Measurements from ENCODE around the gene TBCEL. TPM values are rescaled to one million over a fixed set of nuclear protein-coding genes. Genes with fewer than 3 reads are reported as not detected.

TBCEL gene
- total and polyA plus RNA-seq, 10 of the 15 experiments (the other 5 are each of a cell fraction or from before 2014, with no cell fraction given), result 2.0 to 10.4 (median 7.3) TPM

- no peaks in the 10 kb centered on the region for H3K36me3 ChIP-seq (ENCODE audit: control insufficient read depth in 2 of 2, insufficient read depth in 2 of 2, low read length in 1 of 2)
- no peak overlapping the region for H3K9ac ChIP-seq (ENCODE audit: control insufficient read depth, insufficient read depth, low read length)
- FAIRE-seq (no peak), ATAC-seq (no peak), DNase-seq (ENCODE audit: low read depth, low spot score) (no peak)
- H3K27me3 ChIP-seq (replicated peaks in 1 of 2; ENCODE audit: control insufficient read depth in 2 of 2, insufficient read depth in 2 of 2, low read length in 1 of 2), result peaks cover 0 to 6% of the 10 kb centered on the region in 2 experiments; a peak in 3 of 4 replicates
- no peaks in the 10 kb centered on the region for H3K9me3 ChIP-seq (replicated peaks; ENCODE audit: control insufficient read depth, insufficient read depth, low read length)
- in situ Hi-C loops (cut with MboI), result no loop called here
- H3K4me1 ChIP-seq (ENCODE audit: control insufficient read depth, insufficient read depth, low read length), result no peaks in the 10 kb centered on the region
- H3K4me2 ChIP-seq (ENCODE audit: control insufficient read depth, insufficient read depth), result no peak overlapping the region
- ChIA-PET SMC1A (ENCODE audit: uncharacterized antibody, unreplicated experiment) (no interaction called here), CTCF (no interaction called here), RAD21 (ENCODE audit: unreplicated experiment) (no interaction called here), POLR2A (no interaction called here)
- no peak overlapping the region for H3K4me3 ChIP-seq
- no peak overlapping the region for H2AFZ ChIP-seq (ENCODE audit: control insufficient read depth, low read depth, low read length)
- no TSS peak for BruUV-seq (replicated peaks)
- no peaks in the 10 kb centered on the region for H4K20me1 ChIP-seq (ENCODE audit: control insufficient read depth, insufficient read depth)
- WGBS (ENCODE audit: insufficient coverage, insufficient replicate concordance, low lambda C conversion rate, missing lambda C conversion rate), result 46% methylated on average over 5 of the region's 5 CpGs
- H3K79me2 ChIP-seq (ENCODE audit: control insufficient read depth, insufficient read depth, low read length), result no peaks in the 10 kb centered on the region
- H3K27ac ChIP-seq (ENCODE audit: control insufficient read depth, insufficient read depth), result no peak overlapping the region
- intact Hi-C loops (cut with micrococcal nuclease; ENCODE audit: unreplicated experiment), result loop anchor here (5.0 kb wide), 1 partner anchor 125 kb away; no protein-coding TSS in a partner anchor
- no peak for TF ChIP-seq E2F4 (IDR thresholded peaks at IDR 0.05; ENCODE audit: low read depth, low read length)
- TF ChIP-seq NFYB (IDR thresholded peaks at IDR 0.05; ENCODE audit: insufficient read depth, low read depth, low read length), result no peak
- TF ChIP-seq MTA3 (IDR thresholded peaks at IDR 0.05; ENCODE audit: borderline replicate concordance, low read length), result no peak
- TF ChIP-seq IRF3 (IDR thresholded peaks at IDR 0.05), result no peak
- TF ChIP-seq, protein P1, sequence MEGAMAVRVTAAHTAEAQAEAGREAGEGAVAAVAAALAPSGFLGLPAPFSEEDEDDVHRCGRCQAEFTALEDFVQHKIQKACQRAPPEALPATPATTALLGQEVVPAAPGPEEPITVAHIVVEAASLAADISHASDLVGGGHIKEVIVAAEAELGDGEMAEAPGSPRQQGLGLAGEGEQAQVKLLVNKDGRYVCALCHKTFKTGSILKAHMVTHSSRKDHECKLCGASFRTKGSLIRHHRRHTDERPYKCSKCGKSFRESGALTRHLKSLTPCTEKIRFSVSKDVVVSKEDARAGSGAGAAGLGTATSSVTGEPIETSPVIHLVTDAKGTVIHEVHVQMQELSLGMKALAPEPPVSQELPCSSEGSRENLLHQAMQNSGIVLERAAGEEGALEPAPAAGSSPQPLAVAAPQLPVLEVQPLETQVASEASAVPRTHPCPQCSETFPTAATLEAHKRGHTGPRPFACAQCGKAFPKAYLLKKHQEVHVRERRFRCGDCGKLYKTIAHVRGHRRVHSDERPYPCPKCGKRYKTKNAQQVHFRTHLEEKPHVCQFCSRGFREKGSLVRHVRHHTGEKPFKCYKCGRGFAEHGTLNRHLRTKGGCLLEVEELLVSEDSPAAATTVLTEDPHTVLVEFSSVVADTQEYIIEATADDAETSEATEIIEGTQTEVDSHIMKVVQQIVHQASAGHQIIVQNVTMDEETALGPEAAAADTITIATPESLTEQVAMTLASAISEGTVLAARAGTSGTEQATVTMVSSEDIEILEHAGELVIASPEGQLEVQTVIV (IDR thresholded peaks at IDR 0.05; ENCODE audit: borderline replicate concordance, partially characterized antibody), result no peak
- no peak for TF ChIP-seq PRDM15 (CRISPR knock-in tag; IDR thresholded peaks at IDR 0.05)
- no peak for TF ChIP-seq EP300 (IDR thresholded peaks at IDR 0.05; ENCODE audit: borderline replicate concordance in 1 of 2, control insufficient read depth in 1 of 2, low read depth in 2 of 2, low read length in 2 of 2)
- no peak for TF ChIP-seq CBX5 (IDR thresholded peaks at IDR 0.05; ENCODE audit: low read depth)
- TF ChIP-seq NKRF (conservative IDR thresholded peaks at IDR 0.05), result no peak
- TF ChIP-seq, protein P2, sequence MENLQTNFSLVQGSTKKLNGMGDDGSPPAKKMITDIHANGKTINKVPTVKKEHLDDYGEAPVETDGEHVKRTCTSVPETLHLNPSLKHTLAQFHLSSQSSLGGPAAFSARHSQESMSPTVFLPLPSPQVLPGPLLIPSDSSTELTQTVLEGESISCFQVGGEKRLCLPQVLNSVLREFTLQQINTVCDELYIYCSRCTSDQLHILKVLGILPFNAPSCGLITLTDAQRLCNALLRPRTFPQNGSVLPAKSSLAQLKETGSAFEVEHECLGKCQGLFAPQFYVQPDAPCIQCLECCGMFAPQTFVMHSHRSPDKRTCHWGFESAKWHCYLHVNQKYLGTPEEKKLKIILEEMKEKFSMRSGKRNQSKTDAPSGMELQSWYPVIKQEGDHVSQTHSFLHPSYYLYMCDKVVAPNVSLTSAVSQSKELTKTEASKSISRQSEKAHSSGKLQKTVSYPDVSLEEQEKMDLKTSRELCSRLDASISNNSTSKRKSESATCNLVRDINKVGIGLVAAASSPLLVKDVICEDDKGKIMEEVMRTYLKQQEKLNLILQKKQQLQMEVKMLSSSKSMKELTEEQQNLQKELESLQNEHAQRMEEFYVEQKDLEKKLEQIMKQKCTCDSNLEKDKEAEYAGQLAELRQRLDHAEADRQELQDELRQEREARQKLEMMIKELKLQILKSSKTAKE (IDR thresholded peaks at IDR 0.05; ENCODE audit: low read depth, poor library complexity, severe bottlenecking), result no peak
These were observed 26.9 kb upstream of the TBCEL start for GRCh38 chr11:120996973-120997372.
